ENCODE data around the gene NT5C1B. TPM values are rescaled to one million over a fixed set of nuclear protein-coding genes. Genes with fewer than 3 reads are reported as not detected.

NT5C1B gene
- total RNA-seq, 1 donor from 2014 or later, result not detected

GRCh38 chr2:18600255-18600613 lies 10.9 kb upstream of the NT5C1B start:
- Mint-ChIP-seq H3K27ac (ENCODE audit: unreplicated experiment) (no peak overlapping the region), H3K27me3 (ENCODE audit: low read depth) (no peaks in the 10 kb centered on the region), H3K4me3 (no peak overlapping the region), H3K36me3 (ENCODE audit: low read depth) (no peaks in the 10 kb centered on the region), H3K9me3 (no peaks in the 10 kb centered on the region), H3K4me1 (peaks cover 4% of the 10 kb centered on the region)
- TF ChIP-seq, protein P1, sequence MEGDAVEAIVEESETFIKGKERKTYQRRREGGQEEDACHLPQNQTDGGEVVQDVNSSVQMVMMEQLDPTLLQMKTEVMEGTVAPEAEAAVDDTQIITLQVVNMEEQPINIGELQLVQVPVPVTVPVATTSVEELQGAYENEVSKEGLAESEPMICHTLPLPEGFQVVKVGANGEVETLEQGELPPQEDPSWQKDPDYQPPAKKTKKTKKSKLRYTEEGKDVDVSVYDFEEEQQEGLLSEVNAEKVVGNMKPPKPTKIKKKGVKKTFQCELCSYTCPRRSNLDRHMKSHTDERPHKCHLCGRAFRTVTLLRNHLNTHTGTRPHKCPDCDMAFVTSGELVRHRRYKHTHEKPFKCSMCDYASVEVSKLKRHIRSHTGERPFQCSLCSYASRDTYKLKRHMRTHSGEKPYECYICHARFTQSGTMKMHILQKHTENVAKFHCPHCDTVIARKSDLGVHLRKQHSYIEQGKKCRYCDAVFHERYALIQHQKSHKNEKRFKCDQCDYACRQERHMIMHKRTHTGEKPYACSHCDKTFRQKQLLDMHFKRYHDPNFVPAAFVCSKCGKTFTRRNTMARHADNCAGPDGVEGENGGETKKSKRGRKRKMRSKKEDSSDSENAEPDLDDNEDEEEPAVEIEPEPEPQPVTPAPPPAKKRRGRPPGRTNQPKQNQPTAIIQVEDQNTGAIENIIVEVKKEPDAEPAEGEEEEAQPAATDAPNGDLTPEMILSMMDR (conservative IDR thresholded peaks at IDR 0.05), result no peak
- DNase-seq (ENCODE audit: low read depth, low spot score), result no peak

DNA sequence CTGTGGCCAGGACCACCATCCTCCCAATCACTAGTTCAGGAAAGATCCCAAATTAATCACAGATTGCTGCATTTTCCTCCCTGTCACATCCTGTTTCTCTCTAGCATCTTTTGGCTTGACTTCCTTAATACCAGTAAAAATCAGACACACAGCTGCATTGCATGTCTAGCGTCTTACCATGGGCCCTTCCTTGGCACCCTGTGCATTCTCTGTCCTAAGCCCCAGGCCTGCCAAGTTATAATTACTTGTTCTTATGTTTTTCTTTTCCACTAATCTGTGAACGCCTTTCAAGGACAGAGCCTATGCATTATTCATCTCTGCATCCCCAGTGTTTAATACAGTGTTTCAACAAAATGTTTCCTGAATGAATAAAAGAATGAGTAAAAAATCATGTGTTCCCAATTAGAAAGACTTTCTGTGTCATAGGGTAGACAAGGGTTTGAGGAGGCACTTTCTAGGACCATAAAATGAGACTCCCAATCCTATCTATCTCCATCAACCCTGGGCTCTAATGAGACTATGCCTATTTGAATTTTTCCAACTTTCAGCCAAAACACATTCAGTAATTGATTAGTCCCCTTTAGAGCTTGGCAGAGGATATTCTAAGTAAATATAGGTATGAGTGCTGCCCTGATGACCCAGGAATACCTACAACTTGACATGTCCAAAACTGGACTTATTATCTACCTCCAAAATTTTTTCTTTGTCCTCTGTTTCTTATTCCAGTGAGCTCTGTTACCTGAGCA lies 10.3 kb upstream of the NT5C1B start:
- DNase-seq (ENCODE audit: low read depth, low spot score), result no peak
- no peaks in the 10 kb centered on the region for H3K27me3 Mint-ChIP-seq (ENCODE audit: low read depth)
- H3K4me3 Mint-ChIP-seq, result no peak overlapping the region
- H3K27ac Mint-ChIP-seq (ENCODE audit: unreplicated experiment), result no peak overlapping the region
- TF ChIP-seq, protein P1 (conservative IDR thresholded peaks at IDR 0.05), result no peak
- H3K9me3 Mint-ChIP-seq, result no peaks in the 10 kb centered on the region
- H3K4me1 Mint-ChIP-seq, result peaks cover 4% of the 10 kb centered on the region
- H3K36me3 Mint-ChIP-seq (ENCODE audit: low read depth), result no peaks in the 10 kb centered on the region

- H3K9me3 Mint-ChIP-seq, result no peaks in the 10 kb centered on the region
- H3K27ac Mint-ChIP-seq (ENCODE audit: unreplicated experiment), result no peak overlapping the region
- H3K27me3 Mint-ChIP-seq (ENCODE audit: low read depth), result no peaks in the 10 kb centered on the region
- no peak overlapping the region for H3K4me3 Mint-ChIP-seq
- no peaks in the 10 kb centered on the region for H3K36me3 Mint-ChIP-seq (ENCODE audit: low read depth)
- TF ChIP-seq, protein P1 (conservative IDR thresholded peaks at IDR 0.05), result no peak
- no peak for DNase-seq (ENCODE audit: low read depth, low spot score)
- H3K4me1 Mint-ChIP-seq, result peaks cover 4% of the 10 kb centered on the region
Measured at GRCh38 chr2:18598848-18599484, 9.6 kb upstream of the NT5C1B start.

GRCh38 chr2:18597618-18598017 lies 8.2 kb upstream of the NT5C1B start:
- Mint-ChIP-seq H3K4me1 (no peaks in the 10 kb centered on the region), H3K36me3 (ENCODE audit: low read depth) (no peaks in the 10 kb centered on the region), H3K4me3 (no peak overlapping the region), H3K9me3 (no peaks in the 10 kb centered on the region), H3K27me3 (ENCODE audit: low read depth) (no peaks in the 10 kb centered on the region), H3K27ac (ENCODE audit: unreplicated experiment) (no peak overlapping the region)
- TF ChIP-seq, protein P1 (conservative IDR thresholded peaks at IDR 0.05), result no peak
- no peak for DNase-seq (ENCODE audit: low read depth, low spot score)

- peak overlapping the region; percentile 59 for H3K27ac Mint-ChIP-seq (ENCODE audit: unreplicated experiment)
- H3K9me3 Mint-ChIP-seq, result no peaks in the 10 kb centered on the region
- TF ChIP-seq, protein P1 (conservative IDR thresholded peaks at IDR 0.05), result no peak
- H3K36me3 Mint-ChIP-seq (ENCODE audit: low read depth), result no peaks in the 10 kb centered on the region
- H3K27me3 Mint-ChIP-seq (ENCODE audit: low read depth), result no peaks in the 10 kb centered on the region
- H3K4me1 Mint-ChIP-seq, result no peaks in the 10 kb centered on the region
- no peak for DNase-seq (ENCODE audit: low read depth, low spot score)
- no peak overlapping the region for H3K4me3 Mint-ChIP-seq
Measured at GRCh38 chr2:18596993-18597392, 7.6 kb upstream of the NT5C1B start.

Data from neural crest cell (in vitro differentiated cells).